Measurements from ENCODE around the gene FHDC1. TPM values are rescaled to one million over a fixed set of nuclear protein-coding genes. Genes with fewer than 3 reads are reported as not detected.

FHDC1 gene
- total RNA-seq, 1 experiment from 2014 or later = 0.21 TPM

DNA sequence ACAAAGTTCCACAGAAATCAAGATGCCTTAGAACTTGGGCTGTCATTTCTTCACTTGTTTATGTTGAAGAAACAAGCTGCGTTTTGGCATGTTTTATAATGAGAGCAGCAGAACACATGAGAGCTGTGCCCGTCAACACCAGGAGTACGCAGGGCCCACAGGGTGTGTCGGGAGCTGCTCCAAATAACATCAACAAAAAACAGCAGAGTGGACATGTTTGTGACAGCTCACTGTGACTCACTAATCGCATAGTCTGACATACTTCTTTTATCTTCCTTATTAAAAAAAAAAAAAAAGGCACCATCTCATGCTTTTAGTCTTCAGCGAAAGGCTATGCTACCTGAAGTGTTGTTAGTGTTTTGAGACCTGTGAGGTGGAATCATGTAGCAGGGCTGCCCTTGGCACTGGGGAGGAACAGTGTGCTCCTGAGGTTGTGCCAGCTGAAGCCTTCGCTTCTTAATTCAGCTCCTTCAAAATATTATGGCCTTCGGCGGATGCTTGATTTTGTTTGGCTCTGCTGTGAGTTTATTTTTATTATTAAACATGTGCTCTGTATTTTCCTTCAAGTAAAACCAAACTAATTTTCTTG lies 32.8 kb downstream of the FHDC1 start:
- Histone ChIP-seq H3K9me3 (ENCODE audit: control insufficient read depth, insufficient read depth, low read depth, low read length) (no peaks in the 10 kb centered on the region), H3K4me3 (ENCODE audit: low read depth in 2 of 2, low read length in 2 of 2) (no peak overlapping the region), H3K27ac (ENCODE audit: low read length) (no peak overlapping the region), H3K36me3 (ENCODE audit: control insufficient read depth, insufficient read depth, low read length) (no peaks in the 10 kb centered on the region), H3K27me3 (ENCODE audit: control insufficient read depth, insufficient read depth, low read length) (no peaks in the 10 kb centered on the region), H3K4me1 (ENCODE audit: control insufficient read depth, insufficient read depth, low read length) (no peaks in the 10 kb centered on the region)
- TF ChIP-seq, protein P1, sequence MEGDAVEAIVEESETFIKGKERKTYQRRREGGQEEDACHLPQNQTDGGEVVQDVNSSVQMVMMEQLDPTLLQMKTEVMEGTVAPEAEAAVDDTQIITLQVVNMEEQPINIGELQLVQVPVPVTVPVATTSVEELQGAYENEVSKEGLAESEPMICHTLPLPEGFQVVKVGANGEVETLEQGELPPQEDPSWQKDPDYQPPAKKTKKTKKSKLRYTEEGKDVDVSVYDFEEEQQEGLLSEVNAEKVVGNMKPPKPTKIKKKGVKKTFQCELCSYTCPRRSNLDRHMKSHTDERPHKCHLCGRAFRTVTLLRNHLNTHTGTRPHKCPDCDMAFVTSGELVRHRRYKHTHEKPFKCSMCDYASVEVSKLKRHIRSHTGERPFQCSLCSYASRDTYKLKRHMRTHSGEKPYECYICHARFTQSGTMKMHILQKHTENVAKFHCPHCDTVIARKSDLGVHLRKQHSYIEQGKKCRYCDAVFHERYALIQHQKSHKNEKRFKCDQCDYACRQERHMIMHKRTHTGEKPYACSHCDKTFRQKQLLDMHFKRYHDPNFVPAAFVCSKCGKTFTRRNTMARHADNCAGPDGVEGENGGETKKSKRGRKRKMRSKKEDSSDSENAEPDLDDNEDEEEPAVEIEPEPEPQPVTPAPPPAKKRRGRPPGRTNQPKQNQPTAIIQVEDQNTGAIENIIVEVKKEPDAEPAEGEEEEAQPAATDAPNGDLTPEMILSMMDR (IDR thresholded peaks at IDR 0.05) = no peak
- no peak for TF ChIP-seq SIN3A (IDR thresholded peaks at IDR 0.05; ENCODE audit: borderline replicate concordance, insufficient read depth, low read depth, low read length)
- TF ChIP-seq, protein P2, sequence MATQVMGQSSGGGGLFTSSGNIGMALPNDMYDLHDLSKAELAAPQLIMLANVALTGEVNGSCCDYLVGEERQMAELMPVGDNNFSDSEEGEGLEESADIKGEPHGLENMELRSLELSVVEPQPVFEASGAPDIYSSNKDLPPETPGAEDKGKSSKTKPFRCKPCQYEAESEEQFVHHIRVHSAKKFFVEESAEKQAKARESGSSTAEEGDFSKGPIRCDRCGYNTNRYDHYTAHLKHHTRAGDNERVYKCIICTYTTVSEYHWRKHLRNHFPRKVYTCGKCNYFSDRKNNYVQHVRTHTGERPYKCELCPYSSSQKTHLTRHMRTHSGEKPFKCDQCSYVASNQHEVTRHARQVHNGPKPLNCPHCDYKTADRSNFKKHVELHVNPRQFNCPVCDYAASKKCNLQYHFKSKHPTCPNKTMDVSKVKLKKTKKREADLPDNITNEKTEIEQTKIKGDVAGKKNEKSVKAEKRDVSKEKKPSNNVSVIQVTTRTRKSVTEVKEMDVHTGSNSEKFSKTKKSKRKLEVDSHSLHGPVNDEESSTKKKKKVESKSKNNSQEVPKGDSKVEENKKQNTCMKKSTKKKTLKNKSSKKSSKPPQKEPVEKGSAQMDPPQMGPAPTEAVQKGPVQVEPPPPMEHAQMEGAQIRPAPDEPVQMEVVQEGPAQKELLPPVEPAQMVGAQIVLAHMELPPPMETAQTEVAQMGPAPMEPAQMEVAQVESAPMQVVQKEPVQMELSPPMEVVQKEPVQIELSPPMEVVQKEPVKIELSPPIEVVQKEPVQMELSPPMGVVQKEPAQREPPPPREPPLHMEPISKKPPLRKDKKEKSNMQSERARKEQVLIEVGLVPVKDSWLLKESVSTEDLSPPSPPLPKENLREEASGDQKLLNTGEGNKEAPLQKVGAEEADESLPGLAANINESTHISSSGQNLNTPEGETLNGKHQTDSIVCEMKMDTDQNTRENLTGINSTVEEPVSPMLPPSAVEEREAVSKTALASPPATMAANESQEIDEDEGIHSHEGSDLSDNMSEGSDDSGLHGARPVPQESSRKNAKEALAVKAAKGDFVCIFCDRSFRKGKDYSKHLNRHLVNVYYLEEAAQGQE (IDR thresholded peaks at IDR 0.05; ENCODE audit: insufficient read depth in 1 of 2, low read depth in 2 of 2, low read length in 1 of 2) = no peak
- DNase-seq (ENCODE audit: low read depth, low spot score) (no peak), ATAC-seq (no peak)
- in situ Hi-C loops (cut with HindIII; ENCODE audit: low pct_unique_long_range_greater_than_20kb, low sequenced_read_pairs) = no loop called here
- intact Hi-C loops (cut with micrococcal nuclease; ENCODE audit: unreplicated experiment) = no loop called here
- no TSS peak for BruUV-seq (replicated peaks)
- POLR2A ChIA-PET = interaction anchor here (0.7 kb wide), 1 partner anchor 66 kb away, joined by 3 read pairs; no protein-coding TSS in a partner anchor
- CTCF ChIA-PET = no interaction called here

DNA sequence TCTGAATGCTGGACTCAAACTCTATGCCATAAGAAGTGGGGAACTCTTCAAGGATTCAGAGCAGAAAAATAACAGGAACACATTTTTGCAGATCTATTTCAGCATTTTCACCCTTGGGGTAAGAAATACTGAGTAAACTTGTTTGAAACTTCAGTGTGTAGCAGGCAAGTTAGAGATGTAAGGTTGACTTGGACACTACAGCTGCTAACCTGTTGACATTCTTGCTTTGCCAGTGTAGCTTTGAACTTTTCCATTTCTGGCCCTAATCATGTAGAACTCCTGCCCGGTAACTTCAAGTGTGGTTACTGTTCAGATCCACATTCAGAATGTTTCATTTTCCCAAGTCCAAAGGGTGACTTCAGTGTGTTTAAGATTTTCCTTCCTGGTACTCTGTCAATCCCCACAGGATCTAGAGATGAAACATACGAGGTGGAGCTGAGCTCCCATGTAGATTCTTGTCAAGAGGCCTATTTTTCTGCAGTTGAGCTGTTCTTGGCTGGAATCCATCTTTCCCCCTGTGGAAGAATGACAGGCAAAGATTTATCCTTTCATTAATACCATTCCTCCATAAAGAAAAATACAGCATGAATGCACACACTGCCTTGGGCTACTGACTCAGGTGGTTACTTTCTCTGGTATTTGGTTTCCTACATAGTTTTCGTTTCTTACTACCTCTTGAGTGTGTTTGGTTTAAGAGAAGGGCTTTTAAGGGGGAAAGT lies 34.1 kb downstream of the FHDC1 start:
- Histone ChIP-seq H3K4me1 (ENCODE audit: control insufficient read depth, insufficient read depth, low read length) (no peaks in the 10 kb centered on the region), H3K36me3 (ENCODE audit: control insufficient read depth, insufficient read depth, low read length) (no peaks in the 10 kb centered on the region), H3K4me3 (ENCODE audit: low read depth in 2 of 2, low read length in 2 of 2) (no peak overlapping the region), H3K9me3 (ENCODE audit: control insufficient read depth, insufficient read depth, low read depth, low read length) (no peaks in the 10 kb centered on the region), H3K27ac (ENCODE audit: low read length) (no peak overlapping the region), H3K27me3 (ENCODE audit: control insufficient read depth, insufficient read depth, low read length) (no peaks in the 10 kb centered on the region)
- TF ChIP-seq POLR2AphosphoS5 (IDR thresholded peaks at IDR 0.05; ENCODE audit: low read depth, low read length) (no peak), SIN3A (IDR thresholded peaks at IDR 0.05; ENCODE audit: borderline replicate concordance, insufficient read depth, low read depth, low read length) (no peak), TCF7L2 (IDR thresholded peaks at IDR 0.05; ENCODE audit: low read depth, low read length) (no peak)
- TF ChIP-seq, protein P1 (IDR thresholded peaks at IDR 0.05) = no peak
- TF ChIP-seq, protein P2 (IDR thresholded peaks at IDR 0.05; ENCODE audit: insufficient read depth in 1 of 2, low read depth in 2 of 2, low read length in 1 of 2) = no peak
- in situ Hi-C loops (cut with HindIII; ENCODE audit: low pct_unique_long_range_greater_than_20kb, low sequenced_read_pairs) = no loop called here
- ChIA-PET POLR2A (no interaction called here), CTCF (no interaction called here)
- BruUV-seq (replicated peaks) = no TSS peak
- intact Hi-C loops (cut with micrococcal nuclease; ENCODE audit: unreplicated experiment) = no loop called here
- ATAC-seq (peak; percentile 68), DNase-seq (ENCODE audit: low read depth, low spot score) (no peak)
